Upper lobe of right lung (tissue), 1 donor: ENCODE data around the gene MON1B. TPM values are rescaled to one million over a fixed set of nuclear protein-coding genes. Genes with fewer than 3 reads are reported as not detected.

Source experiments
- ATAC-seq: fragments of 200-7000 bp; cut with Tn5 transposase; one replicate; pipeline ENCODE4 v1.9.1; 2020; ENCODE audit warnings: mild to moderate bottlenecking, moderate library complexity
- DNase-seq: peaks from one replicate; pipeline ENCODE4 v3.0.0-alpha.2; 2020
- H3K27ac ChIP-seq: fragments of 200-600 bp; one replicate; pipeline ENCODE4 v1.8.0; 2022
- H3K27me3 ChIP-seq: fragments of 200-600 bp; one replicate; pipeline ENCODE4 v1.8.0; 2022; ENCODE audit warnings: mild to moderate bottlenecking
- H3K36me3 ChIP-seq: fragments of 200-600 bp; one replicate; pipeline ENCODE4 v1.8.0; 2022
- H3K4me1 ChIP-seq: fragments of 200-600 bp; one replicate; pipeline ENCODE4 v1.8.0; 2022
- H3K4me3 ChIP-seq: fragments of 200-600 bp; one replicate; pipeline ENCODE4 v1.8.0; 2022; ENCODE audit warnings: mild to moderate bottlenecking
- H3K9me3 ChIP-seq: fragments of 200-600 bp; one replicate; pipeline ENCODE4 v1.8.0; 2022
- intact Hi-C: fragments of 100-400 bp; cut with DNase I; formaldehyde crosslinking; loops from one replicate; pipeline ENCODE4 v1.11.0; 2022
- total RNA-seq: library from RNA; stranded (reverse); fragmentation: NEBNext Ultra II Directional; extraction: Animal tissue kit (Norgen Biotek cat#: 25700); gene quantifications from one replicate; pipeline ENCODE4 v1.2.1, GENCODE V29; 2021
- TF ChIP-seq, protein P1 (sequence below): fragments of 200-600 bp; IDR thresholded peaks from one replicate; pipeline ENCODE4 v1.8.0; 2022; ENCODE audit warnings: antibody characterized with exemption
- donor health status: DM: no; HTN: yes; CAD: no; lungs with severe emphysema.

The MON1B gene
- total RNA-seq, 1 donor from 2014 or later = 54.2 TPM

- no peak for DNase-seq
- TF ChIP-seq, protein P1, sequence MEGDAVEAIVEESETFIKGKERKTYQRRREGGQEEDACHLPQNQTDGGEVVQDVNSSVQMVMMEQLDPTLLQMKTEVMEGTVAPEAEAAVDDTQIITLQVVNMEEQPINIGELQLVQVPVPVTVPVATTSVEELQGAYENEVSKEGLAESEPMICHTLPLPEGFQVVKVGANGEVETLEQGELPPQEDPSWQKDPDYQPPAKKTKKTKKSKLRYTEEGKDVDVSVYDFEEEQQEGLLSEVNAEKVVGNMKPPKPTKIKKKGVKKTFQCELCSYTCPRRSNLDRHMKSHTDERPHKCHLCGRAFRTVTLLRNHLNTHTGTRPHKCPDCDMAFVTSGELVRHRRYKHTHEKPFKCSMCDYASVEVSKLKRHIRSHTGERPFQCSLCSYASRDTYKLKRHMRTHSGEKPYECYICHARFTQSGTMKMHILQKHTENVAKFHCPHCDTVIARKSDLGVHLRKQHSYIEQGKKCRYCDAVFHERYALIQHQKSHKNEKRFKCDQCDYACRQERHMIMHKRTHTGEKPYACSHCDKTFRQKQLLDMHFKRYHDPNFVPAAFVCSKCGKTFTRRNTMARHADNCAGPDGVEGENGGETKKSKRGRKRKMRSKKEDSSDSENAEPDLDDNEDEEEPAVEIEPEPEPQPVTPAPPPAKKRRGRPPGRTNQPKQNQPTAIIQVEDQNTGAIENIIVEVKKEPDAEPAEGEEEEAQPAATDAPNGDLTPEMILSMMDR = no peak
- Histone ChIP-seq H3K4me3 (no peak overlapping the region), H3K4me1 (peaks cover 12% of the 10 kb centered on the region), H3K36me3 (peaks cover 47% of the 10 kb centered on the region), H3K27me3 (no peaks in the 10 kb centered on the region), H3K9me3 (no peaks in the 10 kb centered on the region), H3K27ac (no peak overlapping the region)
- no peak for ATAC-seq
- intact Hi-C loops = no loop called here
Measured at GRCh38 chr16:77193377-77193776, 2.4 kb downstream of the MON1B start.

DNA sequence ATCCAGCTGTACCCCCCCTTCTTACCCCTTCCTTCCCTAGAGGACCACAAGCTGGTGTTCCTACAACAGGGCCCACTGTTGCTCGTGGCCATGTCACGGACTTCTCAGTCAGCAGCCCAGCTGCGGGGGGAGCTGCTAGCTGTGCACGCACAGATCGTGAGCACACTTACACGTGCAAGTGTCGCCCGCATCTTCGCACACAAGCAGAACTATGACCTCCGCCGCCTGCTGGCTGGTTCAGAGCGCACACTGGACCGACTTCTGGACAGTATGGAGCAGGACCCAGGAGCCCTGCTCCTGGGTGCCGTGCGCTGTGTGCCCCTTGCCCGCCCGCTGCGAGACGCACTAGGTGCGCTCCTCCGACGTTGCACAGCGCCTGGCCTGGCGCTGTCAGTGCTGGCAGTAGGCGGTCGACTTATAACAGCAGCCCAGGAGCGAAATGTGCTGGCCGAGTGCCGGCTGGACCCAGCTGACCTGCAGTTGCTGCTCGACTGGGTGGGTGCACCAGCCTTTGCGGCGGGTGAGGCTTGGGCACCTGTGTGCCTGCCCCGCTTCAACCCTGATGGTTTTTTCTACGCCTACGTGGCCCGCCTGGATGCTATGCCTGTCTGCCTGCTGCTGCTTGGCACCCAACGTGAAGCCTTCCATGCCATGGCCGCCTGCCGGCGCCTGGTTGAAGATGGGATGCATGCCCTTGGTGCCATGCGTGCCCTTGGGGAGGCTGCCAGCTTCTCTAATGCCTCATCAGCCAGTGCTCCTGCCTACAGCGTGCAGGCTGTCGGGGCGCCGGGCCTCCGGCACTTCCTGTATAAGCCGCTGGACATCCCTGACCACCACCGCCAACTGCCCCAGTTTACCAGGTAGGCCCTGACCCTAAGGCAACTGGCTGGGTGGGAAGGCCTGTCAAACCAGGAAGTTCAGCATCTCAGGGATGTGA lies 3.6 kb downstream of the MON1B start:
- TF ChIP-seq, protein P1 = no peak
- H3K9me3 ChIP-seq = no peaks in the 10 kb centered on the region
- ATAC-seq (no peak), DNase-seq (no peak)
- intact Hi-C loops = no loop called here
- H3K4me3 ChIP-seq = no peak overlapping the region
- peaks cover 12% of the 10 kb centered on the region for H3K4me1 ChIP-seq
- H3K27me3 ChIP-seq = no peaks in the 10 kb centered on the region
- H3K27ac ChIP-seq = no peak overlapping the region
- H3K36me3 ChIP-seq = peaks cover 59% of the 10 kb centered on the region

DNA sequence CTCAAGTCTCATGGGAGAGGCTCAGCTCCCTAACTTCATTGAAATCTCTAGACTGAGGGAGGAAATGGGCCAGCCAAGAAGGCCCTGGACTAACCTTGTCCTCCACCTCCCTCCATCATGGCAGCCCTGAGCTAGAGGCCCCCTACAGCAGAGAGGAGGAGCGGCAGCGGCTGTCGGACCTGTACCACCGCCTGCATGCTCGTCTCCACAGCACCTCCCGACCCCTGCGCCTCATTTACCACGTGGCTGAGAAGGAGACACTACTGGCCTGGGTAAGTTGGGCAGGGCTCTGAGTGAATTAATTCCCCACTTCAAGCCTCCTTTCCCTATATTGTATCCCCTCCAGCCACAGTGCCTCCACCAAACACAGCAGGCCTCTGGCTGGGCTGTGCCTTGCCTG lies 4.4 kb downstream of the MON1B start:
- intact Hi-C loops = no loop called here
- Histone ChIP-seq H3K9me3 (no peaks in the 10 kb centered on the region), H3K27ac (no peak overlapping the region), H3K27me3 (no peaks in the 10 kb centered on the region), H3K4me3 (no peak overlapping the region), H3K4me1 (peaks cover 12% of the 10 kb centered on the region), H3K36me3 (peaks cover 68% of the 10 kb centered on the region)
- DNase-seq (no peak), ATAC-seq (no peak)
- TF ChIP-seq, protein P1 = no peak

GRCh38 chr16:77197747-77198146 lies 6.8 kb downstream of the MON1B start:
- Histone ChIP-seq H3K9me3 (no peaks in the 10 kb centered on the region), H3K27me3 (no peaks in the 10 kb centered on the region), H3K4me3 (no peak overlapping the region), H3K27ac (no peak overlapping the region), H3K4me1 (peaks cover 1% of the 10 kb centered on the region), H3K36me3 (peaks cover 68% of the 10 kb centered on the region)
- intact Hi-C loops = no loop called here
- DNase-seq (no peak), ATAC-seq (no peak)
- TF ChIP-seq, protein P1 = no peak

- TF ChIP-seq, protein P1 = no peak
- no peak within 1 kb of the TSS for H3K4me3 ChIP-seq
- H3K27ac ChIP-seq = no peak within 1 kb of the TSS
- peaks cover 60% of the 10 kb centered on the region for H3K36me3 ChIP-seq
- intact Hi-C loops = no loop called here
- ATAC-seq (no peak), DNase-seq (no peak)
- no peaks in the 10 kb centered on the region for H3K9me3 ChIP-seq
- H3K27me3 ChIP-seq = no peaks in the 10 kb centered on the region
- no peaks in the 10 kb centered on the region for H3K4me1 ChIP-seq
Measured at GRCh38 chr16:77199211-77199610, 8.2 kb downstream of the MON1B start, which contains the start of gene SYCE1L. TSS of gene SYCE1L (plus strand) at chr16:77199408. CDS start at chr16:77199452, 44 bp downstream.
